Tibial nerve (tissue), 4 donors: ENCODE measurements around the gene ABHD11.

Source experiments
- CTCF ChIP-seq, 5 experiments: fragments of 200-600 bp in 3 of 5; fragments of 450-650 bp in 2 of 5; sonication (generic) in 3 of 5; IDR thresholded peaks; one replicate each; pipeline ENCODE4 v1.5.1; 2016 to 2019; ENCODE audit warnings: antibody characterized with exemption in 5 of 5, mild to moderate bottlenecking in 3 of 5, moderate library complexity in 2 of 5
- EP300 ChIP-seq, 2 donors: sonication (generic); formaldehyde crosslinking; IDR thresholded peaks; one replicate each; pipeline ENCODE4 v1.6.1; 2017; ENCODE audit warnings: antibody characterized with exemption in 2 of 2, mild to moderate bottlenecking in 1 of 2
- POLR2A ChIP-seq, 2 donors: fragments of 450-650 bp; IDR thresholded peaks; one replicate each; pipeline ENCODE4 v1.6.1; 2017; ENCODE audit warnings: antibody characterized with exemption in 2 of 2, mild to moderate bottlenecking in 2 of 2, moderate library complexity in 2 of 2

- TF ChIP-seq CTCF (IDR thresholded peaks at IDR 0.05) (no peak), POLR2A (IDR thresholded peaks at IDR 0.05) (no peak), EP300 (IDR thresholded peaks at IDR 0.05) (no peak)
These were observed 3.7 kb upstream of the ABHD11 start for GRCh38 chr7:73742338-73742752.
